ENCODE measurements around the gene KLF5. TPM values are rescaled to one million over a fixed set of nuclear protein-coding genes. Genes with fewer than 3 reads are reported as not detected.
A peak's percentile ranks its signal among the peaks of the same experiment; 100 is the strongest.

KLF5 gene
- total RNA-seq, 1 donor from 2014 or later = 23.0 TPM

DNA sequence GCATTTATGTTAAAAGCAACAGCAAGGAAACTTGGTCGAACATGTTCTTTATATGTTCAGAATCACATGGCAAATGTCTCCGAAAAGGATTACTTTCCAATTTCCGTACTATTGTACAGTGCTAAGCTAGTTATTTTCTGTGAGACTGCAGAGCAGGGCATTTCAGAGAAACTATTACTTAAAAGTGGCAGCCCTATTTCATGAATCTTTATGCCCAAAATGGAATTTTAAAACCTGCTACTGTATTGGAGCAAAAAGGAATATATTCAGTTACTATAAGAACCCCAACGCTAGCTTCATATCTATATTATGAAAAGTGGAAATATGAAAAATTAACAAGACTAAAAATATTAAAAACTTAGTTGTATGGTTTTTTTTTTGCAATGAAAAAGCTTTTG lies 2.2 kb upstream of the KLF5 start:
- no peak overlapping the region for H3K4me3 ChIP-seq (ENCODE audit: low read depth, low read length)
- H3K36me3 ChIP-seq (ENCODE audit: control insufficient read depth, insufficient read depth, low read length) = no peaks in the 10 kb centered on the region
- TF ChIP-seq, protein P1, sequence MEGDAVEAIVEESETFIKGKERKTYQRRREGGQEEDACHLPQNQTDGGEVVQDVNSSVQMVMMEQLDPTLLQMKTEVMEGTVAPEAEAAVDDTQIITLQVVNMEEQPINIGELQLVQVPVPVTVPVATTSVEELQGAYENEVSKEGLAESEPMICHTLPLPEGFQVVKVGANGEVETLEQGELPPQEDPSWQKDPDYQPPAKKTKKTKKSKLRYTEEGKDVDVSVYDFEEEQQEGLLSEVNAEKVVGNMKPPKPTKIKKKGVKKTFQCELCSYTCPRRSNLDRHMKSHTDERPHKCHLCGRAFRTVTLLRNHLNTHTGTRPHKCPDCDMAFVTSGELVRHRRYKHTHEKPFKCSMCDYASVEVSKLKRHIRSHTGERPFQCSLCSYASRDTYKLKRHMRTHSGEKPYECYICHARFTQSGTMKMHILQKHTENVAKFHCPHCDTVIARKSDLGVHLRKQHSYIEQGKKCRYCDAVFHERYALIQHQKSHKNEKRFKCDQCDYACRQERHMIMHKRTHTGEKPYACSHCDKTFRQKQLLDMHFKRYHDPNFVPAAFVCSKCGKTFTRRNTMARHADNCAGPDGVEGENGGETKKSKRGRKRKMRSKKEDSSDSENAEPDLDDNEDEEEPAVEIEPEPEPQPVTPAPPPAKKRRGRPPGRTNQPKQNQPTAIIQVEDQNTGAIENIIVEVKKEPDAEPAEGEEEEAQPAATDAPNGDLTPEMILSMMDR (IDR thresholded peaks at IDR 0.05; ENCODE audit: insufficient read depth, low read length, poor library complexity, severe bottlenecking) = no peak
- DNase-seq (ENCODE audit: low read depth) = no peak
- no peaks in the 10 kb centered on the region for H3K27me3 ChIP-seq (ENCODE audit: control insufficient read depth, insufficient read depth, low read length)

DNA sequence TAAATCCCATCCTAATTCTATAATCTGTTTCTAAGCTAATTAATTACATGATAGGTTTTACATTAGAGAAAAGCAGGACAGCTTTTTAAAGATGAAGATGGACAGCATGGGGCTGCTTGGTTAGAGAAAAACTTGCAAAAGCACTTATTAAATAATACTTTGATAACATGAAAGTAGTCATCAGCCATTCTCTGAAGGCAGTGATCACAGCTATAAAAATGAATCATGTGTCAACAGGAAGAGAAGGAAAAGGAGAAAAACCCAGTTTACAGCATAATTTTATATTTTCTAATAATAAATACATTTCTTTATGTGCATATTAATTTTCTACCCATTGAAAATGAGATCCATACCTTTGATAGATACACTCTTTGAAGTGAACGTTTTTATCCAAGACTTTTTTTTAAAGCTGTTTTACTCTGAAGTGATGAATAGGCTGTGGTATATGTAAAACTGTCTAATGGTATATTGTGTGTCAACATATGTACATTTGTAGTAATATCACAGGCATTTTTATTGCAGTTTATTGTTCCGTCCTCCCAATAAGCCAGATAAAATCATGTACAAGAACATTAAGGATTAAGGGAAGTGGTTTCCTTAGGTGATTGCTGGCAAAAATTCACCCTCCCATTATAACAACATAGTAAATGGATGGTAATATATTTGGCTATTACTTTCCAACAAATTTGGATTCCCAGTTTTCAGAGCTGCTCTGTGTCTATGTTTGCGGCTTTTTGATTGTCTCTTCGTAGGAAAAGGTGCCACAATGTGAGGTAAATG lies 1.3 kb upstream of the KLF5 start:
- H3K4me3 ChIP-seq (ENCODE audit: low read depth, low read length) = no peak overlapping the region
- H3K36me3 ChIP-seq (ENCODE audit: control insufficient read depth, insufficient read depth, low read length) = no peaks in the 10 kb centered on the region
- no peaks in the 10 kb centered on the region for H3K27me3 ChIP-seq (ENCODE audit: control insufficient read depth, insufficient read depth, low read length)
- TF ChIP-seq, protein P1 (IDR thresholded peaks at IDR 0.05; ENCODE audit: insufficient read depth, low read length, poor library complexity, severe bottlenecking) = no peak
- no peak for DNase-seq (ENCODE audit: low read depth)

DNA sequence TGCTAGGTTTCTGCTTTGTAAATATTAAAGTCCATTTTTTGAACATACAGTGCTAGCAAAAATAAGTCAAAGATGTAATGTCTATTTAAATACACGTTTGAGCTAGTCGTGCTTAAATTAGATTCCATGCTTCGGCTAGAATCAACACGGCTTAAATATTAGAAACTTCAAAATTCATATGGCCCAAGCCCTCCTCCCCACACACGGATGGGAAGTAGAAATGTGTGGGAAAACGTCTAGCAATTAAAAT lies 816 bp upstream of the KLF5 start:
- TF ChIP-seq, protein P1 (IDR thresholded peaks at IDR 0.05; ENCODE audit: insufficient read depth, low read length, poor library complexity, severe bottlenecking) = no peak
- Histone ChIP-seq H3K27me3 (ENCODE audit: control insufficient read depth, insufficient read depth, low read length) (no peaks in the 10 kb centered on the region), H3K4me3 (ENCODE audit: low read depth, low read length) (peak overlapping the region; percentile 48), H3K36me3 (ENCODE audit: control insufficient read depth, insufficient read depth, low read length) (no peaks in the 10 kb centered on the region)
- DNase-seq (ENCODE audit: low read depth) = no peak

DNA sequence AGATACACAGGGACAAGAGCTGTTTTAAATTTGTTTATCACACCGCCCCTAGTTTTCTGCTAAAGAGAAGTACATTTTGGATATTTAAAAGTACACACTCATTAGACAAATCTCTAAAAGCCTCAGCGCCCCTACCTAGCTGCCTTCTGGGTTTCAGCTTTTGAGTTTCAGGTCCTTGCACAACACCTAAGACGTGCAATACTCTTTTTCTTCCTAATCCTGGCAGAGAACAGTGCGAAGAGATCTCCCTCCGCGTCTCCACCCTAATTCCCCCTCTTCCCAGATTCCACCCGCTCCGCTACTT lies 421 bp upstream of the KLF5 start:
- H3K27me3 ChIP-seq (ENCODE audit: control insufficient read depth, insufficient read depth, low read length) = no peaks in the 10 kb centered on the region
- no peaks in the 10 kb centered on the region for H3K36me3 ChIP-seq (ENCODE audit: control insufficient read depth, insufficient read depth, low read length)
- H3K4me3 ChIP-seq (ENCODE audit: low read depth, low read length) = peak overlapping the region; percentile 48
- no peak for DNase-seq (ENCODE audit: low read depth)
- TF ChIP-seq, protein P1 (IDR thresholded peaks at IDR 0.05; ENCODE audit: insufficient read depth, low read length, poor library complexity, severe bottlenecking) = no peak

DNA sequence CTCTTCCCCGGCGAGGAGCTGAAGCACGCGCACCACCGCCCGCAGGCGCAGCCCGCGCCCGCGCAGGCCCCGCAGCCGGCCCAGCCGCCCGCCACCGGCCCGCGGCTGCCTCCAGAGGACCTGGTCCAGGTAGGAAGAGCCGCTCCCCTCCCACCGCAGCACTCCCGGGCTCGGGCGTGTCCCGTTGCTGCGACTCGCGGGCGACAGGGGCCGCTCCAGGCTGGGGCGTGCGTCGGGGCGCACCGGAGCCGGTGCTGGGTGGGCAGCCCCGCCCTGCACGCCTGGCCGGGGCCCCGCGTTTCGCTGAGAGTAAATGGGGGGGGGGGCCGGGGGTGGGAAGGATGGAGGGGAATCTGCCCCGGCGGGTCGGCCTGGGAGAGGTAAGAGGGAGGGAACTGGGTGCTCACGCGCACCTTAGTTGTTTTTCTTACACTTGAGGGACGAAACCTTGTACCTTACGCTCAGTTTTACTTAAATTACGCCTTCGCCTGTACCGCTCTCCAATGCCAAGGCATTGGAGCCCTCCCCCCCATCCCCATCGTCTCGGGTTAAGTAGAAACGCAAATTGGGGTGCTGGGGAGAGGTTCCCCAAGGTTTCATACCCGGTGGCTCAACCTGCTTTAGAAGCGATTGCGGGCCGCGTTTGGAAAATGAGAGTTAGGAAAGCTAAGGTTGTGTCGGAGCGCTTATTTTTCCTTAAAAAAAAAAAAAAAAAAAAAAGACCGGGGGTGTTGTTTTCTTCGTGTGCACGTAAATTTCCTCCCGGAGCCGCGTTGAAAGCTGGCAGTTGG lies 850 bp downstream of the KLF5 start:
- Histone ChIP-seq H3K27me3 (ENCODE audit: control insufficient read depth, insufficient read depth, low read length) (no peaks in the 10 kb centered on the region), H3K4me3 (ENCODE audit: low read depth, low read length) (peak overlapping the region; percentile 96), H3K36me3 (ENCODE audit: control insufficient read depth, insufficient read depth, low read length) (no peaks in the 10 kb centered on the region)
- TF ChIP-seq, protein P1 (IDR thresholded peaks at IDR 0.05; ENCODE audit: insufficient read depth, low read length, poor library complexity, severe bottlenecking) = peak; percentile 19
- no peak for DNase-seq (ENCODE audit: low read depth)
